Gastroesophageal sphincter (tissue), 3 donors: Measurements from ENCODE around the gene WBP2.
"Not testable (repeated sequence)": the region's sequence is repeated elsewhere in the genome, so short reads cannot be mapped to it uniquely, and the experiment has no call there.

Experiments
- EP300 ChIP-seq: sonication (generic); formaldehyde crosslinking; IDR thresholded peaks from one replicate; pipeline ENCODE4 v1.6.1; 2017; ENCODE audit warnings: antibody characterized with exemption, mild to moderate bottlenecking
- POLR2A ChIP-seq, 2 donors: fragments of 450-650 bp; IDR thresholded peaks; one replicate each; pipeline ENCODE4 v1.6.1; 2017; ENCODE audit warnings: antibody characterized with exemption in 2 of 2, mild to moderate bottlenecking in 2 of 2, moderate library complexity in 1 of 2
- POLR2AphosphoS5 ChIP-seq: sonication (generic); formaldehyde crosslinking; IDR thresholded peaks from one replicate; pipeline ENCODE4 v1.6.1; 2017; ENCODE audit warnings: antibody characterized with exemption
- TF ChIP-seq, protein P1 (sequence below), 4 experiments: fragments of 200-600 bp in 2 of 4; fragments of 450-650 bp in 2 of 4; sonication (generic) in 1 of 4; IDR thresholded peaks; one replicate each; pipeline ENCODE4 v1.5.1; 2017 to 2019; ENCODE audit warnings: antibody characterized with exemption in 4 of 4, mild to moderate bottlenecking in 2 of 4, moderate library complexity in 2 of 4

DNA sequence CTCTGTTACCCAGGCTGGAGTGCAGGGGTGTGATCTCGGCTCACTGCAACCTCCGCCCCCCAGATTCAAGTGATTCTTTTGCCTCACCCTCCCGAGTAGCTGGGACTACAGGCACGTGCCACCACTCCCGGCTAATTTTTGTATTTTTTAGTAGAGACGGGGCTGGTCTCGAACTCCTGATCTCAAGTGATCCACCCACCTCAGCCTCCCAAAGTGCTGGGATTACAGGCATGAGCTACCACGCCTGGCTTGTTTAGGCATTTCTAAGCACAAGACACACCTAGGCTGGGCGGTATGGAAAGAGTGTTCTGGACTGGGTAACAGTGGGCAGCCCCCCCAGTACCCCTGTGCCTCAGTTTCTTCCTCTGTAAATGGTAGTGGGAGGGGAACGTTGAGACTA is 15.1 kb upstream of the WBP2 start:
- TF ChIP-seq, protein P1, sequence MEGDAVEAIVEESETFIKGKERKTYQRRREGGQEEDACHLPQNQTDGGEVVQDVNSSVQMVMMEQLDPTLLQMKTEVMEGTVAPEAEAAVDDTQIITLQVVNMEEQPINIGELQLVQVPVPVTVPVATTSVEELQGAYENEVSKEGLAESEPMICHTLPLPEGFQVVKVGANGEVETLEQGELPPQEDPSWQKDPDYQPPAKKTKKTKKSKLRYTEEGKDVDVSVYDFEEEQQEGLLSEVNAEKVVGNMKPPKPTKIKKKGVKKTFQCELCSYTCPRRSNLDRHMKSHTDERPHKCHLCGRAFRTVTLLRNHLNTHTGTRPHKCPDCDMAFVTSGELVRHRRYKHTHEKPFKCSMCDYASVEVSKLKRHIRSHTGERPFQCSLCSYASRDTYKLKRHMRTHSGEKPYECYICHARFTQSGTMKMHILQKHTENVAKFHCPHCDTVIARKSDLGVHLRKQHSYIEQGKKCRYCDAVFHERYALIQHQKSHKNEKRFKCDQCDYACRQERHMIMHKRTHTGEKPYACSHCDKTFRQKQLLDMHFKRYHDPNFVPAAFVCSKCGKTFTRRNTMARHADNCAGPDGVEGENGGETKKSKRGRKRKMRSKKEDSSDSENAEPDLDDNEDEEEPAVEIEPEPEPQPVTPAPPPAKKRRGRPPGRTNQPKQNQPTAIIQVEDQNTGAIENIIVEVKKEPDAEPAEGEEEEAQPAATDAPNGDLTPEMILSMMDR (IDR thresholded peaks at IDR 0.05) = not testable (repeated sequence)
- not testable (repeated sequence) for TF ChIP-seq POLR2A (IDR thresholded peaks at IDR 0.05); POLR2AphosphoS5; EP300
